ENCODE data around the gene CEP104.
"Not testable (repeated sequence)": the region's sequence is repeated elsewhere in the genome, so short reads cannot be mapped to it uniquely, and the experiment has no call there.

Gene CEP104

GRCh38 chr1:3825356-3825755 lies 31.7 kb downstream of the CEP104 start:
- ATAC-seq: no peak
- DNase-seq: no peak

DNA sequence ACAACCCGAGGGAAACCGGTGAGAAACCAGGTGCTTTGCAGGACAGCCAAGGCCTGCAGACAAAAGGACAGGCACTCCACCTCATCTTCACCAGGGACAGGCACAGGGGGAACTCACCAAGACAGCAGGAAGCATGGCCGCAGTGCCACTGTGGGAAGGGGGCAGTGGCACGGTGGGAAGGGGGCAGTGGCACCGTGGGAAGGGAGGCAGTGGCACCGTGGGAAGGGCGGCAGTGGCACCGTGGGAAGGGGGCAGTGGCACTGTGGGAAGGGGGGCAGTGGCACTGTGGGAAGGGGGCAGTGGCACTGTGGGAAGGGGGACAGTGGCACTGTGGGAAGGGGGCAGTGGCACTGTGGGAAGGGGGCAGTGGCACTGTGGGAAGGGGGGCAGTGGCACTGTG lies 32.4 kb downstream of the CEP104 start:
- no peak for ATAC-seq

GRCh38 chr1:3822421-3822820 lies 34.6 kb downstream of the CEP104 start:
- DNase-seq: no peak
- no peak for ATAC-seq

More for the DNA sequence above, 32.4 kb downstream of the CEP104 start:
- DNase-seq: no peak

DNA sequence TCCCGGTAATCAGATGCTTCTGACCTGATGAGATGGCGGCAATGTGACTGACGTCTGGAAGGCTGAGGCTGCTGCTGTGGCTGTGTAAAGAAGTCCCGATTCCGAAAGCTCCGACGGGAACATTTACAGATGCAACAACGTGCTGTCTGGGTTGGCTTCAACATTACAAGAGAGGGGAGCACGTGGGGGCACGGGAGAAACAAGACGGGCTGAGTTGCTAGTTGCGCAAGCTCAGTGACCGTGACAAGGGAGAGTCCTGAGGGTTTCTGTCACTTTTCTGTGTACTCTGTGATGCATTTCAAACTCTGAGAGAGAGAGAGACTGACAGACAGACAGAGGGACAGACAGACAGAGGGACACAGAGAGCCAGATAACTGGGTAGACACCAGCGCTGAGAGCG lies 35.1 kb downstream of the CEP104 start:
- ATAC-seq: no peak
- no peak for DNase-seq

DNA sequence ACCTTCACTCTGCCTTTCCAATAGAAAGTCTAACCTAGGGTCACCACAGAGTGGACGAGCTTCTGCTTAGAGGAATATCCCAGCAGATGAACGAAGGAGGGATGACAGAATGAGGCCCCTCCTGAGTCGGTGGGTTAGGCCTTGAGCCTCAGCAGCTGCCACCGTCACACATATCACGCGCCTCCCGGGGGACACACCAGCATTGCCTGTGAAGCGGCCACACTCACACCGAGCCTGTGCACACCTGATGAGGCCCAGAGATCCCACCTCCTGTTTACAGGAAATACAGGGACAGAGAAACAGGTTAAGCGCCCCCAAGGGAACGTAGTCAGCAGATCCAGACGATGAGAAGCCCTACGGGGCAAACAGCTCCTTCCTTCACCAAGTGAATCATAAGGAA lies 35.6 kb downstream of the CEP104 start:
- ATAC-seq: no peak

GRCh38 chr1:3821004-3821403 lies 36.0 kb downstream of the CEP104 start:
- ATAC-seq: no peak
- no peak for DNase-seq

More for the DNA sequence above, 35.6 kb downstream of the CEP104 start:
- DNase-seq: no peak

- DNase-seq (no peak), ATAC-seq (no peak)
These were observed 36.7 kb downstream of the CEP104 start for GRCh38 chr1:3820316-3820715.

DNA sequence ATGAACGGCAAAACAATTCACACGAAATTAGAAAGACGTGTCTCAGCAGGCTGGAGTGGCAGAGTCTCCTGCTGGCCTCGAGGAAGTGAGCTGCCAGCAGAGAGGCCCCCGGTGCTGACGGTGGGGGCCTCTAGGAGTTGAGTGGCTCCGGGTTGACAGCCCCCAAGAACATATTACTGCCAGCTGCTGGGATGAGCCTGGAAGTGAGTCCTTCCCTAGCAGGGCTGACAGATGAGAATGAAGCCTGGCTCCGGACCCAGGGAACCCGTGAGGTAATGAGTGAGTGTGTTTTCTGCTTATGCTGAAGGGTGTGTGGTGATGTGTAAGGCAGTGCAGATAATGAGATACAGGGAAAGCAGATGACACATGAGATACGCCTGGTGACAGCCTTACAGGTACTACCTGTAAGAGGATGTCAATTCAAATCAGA lies 37.2 kb downstream of the CEP104 start:
- no peak for ATAC-seq
- no peak for DNase-seq

DNA sequence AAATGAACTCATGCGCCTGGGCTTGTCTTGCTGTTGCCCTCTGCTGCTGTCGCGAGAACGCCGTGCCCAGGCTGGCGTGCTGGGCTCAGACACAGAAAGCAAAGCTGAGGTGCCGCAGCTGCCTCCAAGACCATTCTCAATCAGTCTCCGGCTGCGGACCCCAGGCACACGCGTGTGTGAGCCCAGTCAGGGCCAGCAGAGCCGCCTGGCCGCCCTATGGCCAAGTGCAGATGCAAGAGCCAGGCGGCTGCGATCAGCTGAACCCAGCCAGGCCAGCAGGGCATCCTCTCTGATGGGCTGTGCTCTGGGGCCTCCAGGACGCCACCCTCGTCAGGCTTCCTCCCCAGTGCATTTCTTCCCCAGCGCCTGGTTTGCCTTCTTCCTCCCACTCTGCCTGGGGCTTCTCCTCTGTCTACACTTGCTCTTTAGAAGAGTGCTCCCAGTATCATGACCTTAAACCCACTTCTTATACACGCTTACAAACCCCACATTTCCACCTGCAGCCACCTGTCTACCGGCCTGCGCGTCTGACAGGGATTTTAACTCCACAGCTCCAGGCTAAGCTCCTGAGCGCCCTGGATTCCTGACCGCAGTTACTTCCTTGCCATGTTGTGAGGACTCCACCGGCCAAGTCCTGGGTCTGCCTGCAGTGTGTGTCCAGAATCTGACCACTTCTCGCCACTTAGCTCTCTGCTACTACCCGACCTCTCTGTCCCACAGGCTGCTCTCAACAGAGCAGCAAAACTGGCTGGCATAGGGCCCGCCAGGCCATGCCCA lies 39.0 kb downstream of the CEP104 start:
- no peak for DNase-seq

GRCh38 chr1:3817138-3817740 lies 39.8 kb downstream of the CEP104 start:
- no peak for ATAC-seq
- no peak for DNase-seq

More for the DNA sequence above, 39.0 kb downstream of the CEP104 start:
- no peak for ATAC-seq

DNA sequence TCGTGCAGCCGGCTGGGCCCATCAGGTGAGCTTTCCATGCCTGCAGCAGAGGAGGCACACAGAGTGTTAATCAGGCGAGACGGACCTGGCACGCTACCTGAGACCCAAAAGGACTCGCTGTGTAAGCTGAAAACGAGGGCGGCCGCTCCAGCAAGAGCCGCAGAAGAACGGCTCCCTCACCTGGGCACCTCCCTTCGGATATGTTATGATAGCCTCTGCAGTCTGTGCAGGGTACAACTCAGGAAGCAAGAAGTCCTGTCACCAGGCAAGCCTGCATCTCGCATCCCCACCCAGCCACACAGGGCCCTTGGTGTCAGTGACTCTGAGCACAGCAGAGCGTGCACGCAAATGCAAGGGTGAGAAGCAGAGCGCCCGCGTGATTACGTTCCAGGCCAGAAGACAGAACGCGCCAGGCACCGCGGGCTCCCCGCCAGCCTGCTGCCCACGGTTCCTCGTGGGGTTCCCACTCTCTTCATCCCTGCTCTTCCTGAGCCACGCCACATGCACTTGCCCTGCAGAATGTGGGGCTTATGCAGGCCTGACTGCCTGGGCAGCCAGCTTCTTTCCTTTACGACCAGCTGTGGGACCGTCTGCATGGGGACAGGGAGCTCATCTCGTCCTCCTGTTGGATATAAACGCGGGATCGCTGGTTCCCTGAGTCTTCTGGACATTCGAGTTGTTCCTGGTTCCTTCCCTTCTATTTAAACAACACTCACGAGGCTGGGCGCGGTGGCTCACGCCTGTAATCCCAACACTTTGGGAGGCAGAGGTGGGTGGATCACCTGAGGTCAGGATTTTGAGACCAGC lies 40.5 kb downstream of the CEP104 start:
- DNase-seq: no peak
- ATAC-seq: no peak

DNA sequence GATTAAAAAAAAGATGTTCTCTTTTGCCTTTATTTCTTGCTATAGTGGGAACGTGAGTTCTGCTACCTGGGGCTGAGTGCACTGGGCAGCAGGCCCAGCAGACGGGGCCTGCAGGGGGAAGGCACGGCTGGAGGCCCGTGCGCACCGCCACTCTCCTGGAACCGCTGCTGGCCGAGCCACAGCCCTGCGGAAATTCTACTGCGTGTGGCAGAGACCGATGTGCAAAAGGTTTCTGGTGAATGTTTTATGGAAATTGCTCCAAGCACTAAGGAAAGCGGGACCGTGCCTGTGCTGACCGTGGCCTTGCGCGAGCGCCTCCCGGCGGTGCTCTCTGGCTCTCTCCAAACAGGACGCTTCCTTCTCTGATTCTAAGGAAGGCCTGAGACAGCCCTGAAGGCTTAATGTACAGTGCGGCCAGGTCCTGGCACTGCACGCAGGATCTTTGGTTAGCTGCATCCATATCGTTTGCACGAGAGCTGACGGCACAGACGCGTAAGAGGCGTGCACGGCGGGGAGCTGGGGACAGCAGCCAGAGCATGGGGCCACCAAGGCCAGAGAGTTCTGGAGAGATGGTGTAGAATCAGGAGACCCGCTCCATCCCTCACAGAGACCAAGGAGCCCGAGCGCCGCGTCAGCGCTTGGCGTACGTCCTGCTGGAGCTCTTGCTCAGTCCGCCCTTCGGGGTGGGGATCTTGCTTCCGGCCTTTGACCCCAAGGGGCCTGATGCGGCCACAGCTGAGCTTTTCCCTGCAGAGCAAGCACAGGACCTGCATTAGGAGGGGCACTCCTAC lies 42.0 kb downstream of the CEP104 start:
- no peak for ATAC-seq
- DNase-seq: no peak

- no peak for ATAC-seq
- DNase-seq: no peak
These were observed 42.9 kb downstream of the CEP104 start for GRCh38 chr1:3814065-3814464.

DNA sequence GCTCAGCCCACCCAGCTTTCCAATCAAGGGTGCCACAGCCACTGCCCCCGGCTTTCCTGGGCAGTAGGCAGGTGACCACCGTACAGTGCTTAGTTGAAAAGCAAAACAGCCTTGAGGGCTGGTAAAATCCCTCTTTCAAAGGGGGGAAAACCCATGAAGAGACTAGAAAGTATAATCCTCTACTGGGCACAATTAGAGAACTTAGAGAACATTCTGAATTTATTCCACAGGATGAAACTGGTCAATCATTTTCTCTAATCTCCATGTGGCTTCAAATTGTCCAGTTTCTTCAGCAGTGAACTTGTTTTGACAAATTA lies 45.5 kb downstream of the CEP104 start:
- ATAC-seq (no peak), DNase-seq (no peak)

- ATAC-seq, DNase-seq: not testable (repeated sequence)
These were observed 46.8 kb downstream of the CEP104 start for GRCh38 chr1:3810149-3810761.

DNA sequence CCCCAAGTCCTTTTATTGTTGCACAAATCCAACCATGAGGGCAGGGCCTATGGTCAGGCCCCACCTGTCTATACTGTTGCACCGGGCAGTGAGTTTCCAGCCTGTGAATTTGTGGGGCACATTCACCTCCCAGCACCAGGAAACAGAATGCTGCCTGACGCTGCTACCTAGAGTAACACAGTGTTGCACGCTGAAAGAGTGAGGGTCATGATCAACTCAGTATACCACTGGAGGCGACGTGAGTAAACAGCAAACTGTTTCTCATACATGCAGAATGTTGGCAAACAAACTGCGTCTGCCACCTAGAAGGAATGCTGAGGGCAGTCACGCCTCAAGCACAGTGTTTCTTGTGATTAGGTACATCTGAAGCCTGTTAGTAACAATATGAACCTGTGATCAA lies 47.3 kb downstream of the CEP104 start:
- no peak for DNase-seq
- no peak for ATAC-seq

GRCh38 chr1:3807769-3808168 lies 49.2 kb downstream of the CEP104 start:
- DNase-seq (no peak), ATAC-seq (no peak)

GRCh38 chr1:3805038-3805437 lies 52.0 kb downstream of the CEP104 start:
- ATAC-seq (no peak), DNase-seq (no peak)

DNA sequence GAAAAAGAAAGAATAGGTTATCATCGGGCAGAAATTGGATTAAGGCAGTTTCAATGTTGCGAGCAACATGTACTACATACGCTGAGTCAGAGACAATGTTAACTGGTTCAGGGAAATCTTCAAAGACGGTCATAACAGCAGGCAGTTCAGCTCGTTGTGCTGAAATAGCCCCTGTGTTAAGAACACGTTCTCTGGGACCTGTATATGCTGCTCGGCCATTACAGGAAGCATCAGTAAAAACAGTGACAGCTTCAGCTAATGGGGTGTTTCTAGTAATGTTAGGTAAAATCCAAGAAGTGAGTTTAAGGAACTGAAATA lies 52.4 kb downstream of the CEP104 start:
- ATAC-seq, DNase-seq: not testable (repeated sequence)

- ATAC-seq (no peak), DNase-seq (no peak)
These were observed 52.9 kb downstream of the CEP104 start for GRCh38 chr1:3803905-3804626.

- ATAC-seq, DNase-seq: not testable (repeated sequence)
These were observed 56.2 kb downstream of the CEP104 start for GRCh38 chr1:3800795-3801194.

All from stimulated activated naive CD8-positive, alpha-beta T cell treated with anti-CD3 and anti-CD28 coated beads, Interleukin-15, Interleukin-2, amounts not matched to agents 100 U/mL and 50 U/mL, for 24 hours (primary cell).